HL-60 (cell line): ENCODE data around the gene CUL1.

ENCODE experiments used
- CTCF ChIP-seq: IDR thresholded peaks from one replicate; pipeline ENCODE4 v1.5.1; 2011; ENCODE audit warnings: low read length, control low read depth, inconsistent platforms; ENCODE audit not compliant: insufficient read depth
- GABPA ChIP-seq: IDR thresholded peaks from 2 replicates; pipeline ENCODE4 v1.6.1; 2012; ENCODE audit warnings: low read depth
- POLR2AphosphoS5 ChIP-seq: IDR thresholded peaks from 2 replicates; pipeline ENCODE4 v1.6.1; 2012; ENCODE audit warnings: low read depth
- REST ChIP-seq: IDR thresholded peaks from 2 replicates; pipeline ENCODE4 v1.6.1; 2012; ENCODE audit warnings: low read depth; ENCODE audit not compliant: insufficient replicate concordance
- SPI1 ChIP-seq: IDR thresholded peaks from 2 replicates; pipeline ENCODE4 v1.6.1; 2012; ENCODE audit warnings: low read depth, mild to moderate bottlenecking, borderline replicate concordance

- TF ChIP-seq GABPA (no peak), CTCF (no peak), POLR2AphosphoS5 (no peak), REST (no peak), SPI1 (no peak)
Measured at GRCh38 chr7:148717266-148717793, 18.6 kb downstream of the CUL1 start.
